ENCODE measurements around the gene TAS2R30.

TAS2R30 gene, protein sequence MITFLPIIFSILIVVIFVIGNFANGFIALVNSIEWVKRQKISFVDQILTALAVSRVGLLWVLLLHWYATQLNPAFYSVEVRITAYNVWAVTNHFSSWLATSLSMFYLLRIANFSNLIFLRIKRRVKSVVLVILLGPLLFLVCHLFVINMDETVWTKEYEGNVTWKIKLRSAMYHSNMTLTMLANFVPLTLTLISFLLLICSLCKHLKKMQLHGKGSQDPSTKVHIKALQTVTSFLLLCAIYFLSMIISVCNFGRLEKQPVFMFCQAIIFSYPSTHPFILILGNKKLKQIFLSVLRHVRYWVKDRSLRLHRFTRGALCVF

DNA sequence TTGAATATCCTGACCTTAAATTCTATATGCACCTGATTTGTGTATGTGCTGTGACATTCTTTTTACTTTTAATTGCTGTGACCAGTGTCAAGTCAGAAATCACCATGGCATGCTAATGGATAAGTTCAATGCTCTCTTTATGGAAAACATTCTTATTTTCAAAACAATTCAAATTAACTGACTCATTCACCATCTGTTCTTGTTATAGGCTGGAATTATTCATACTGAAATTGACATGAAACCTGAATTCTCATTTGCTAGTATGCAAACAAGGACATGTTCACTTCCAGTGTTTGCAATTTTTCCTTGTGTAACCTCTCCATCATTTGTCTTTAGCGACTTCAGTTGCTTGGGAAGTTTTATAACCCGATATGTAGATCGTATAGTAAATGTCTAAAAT is at the start of gene TAS2R30:
TSS of gene TAS2R30 (minus strand) at position 340 of the 400 bp plus-strand sequence. CDS start 400 bp downstream, outside the sequence.
- H3K27ac ChIP-seq (ENCODE audit: low read depth, low read length), result no peak within 1 kb of the TSS
- H3K36me3 ChIP-seq (ENCODE audit: control insufficient read depth, insufficient read depth, low read length), result no peaks in the 10 kb centered on the region
- no peak within 1 kb of the TSS for H3K9ac ChIP-seq (ENCODE audit: low read depth, low read length)
- H3K4me1 ChIP-seq (ENCODE audit: control insufficient read depth, insufficient read depth, low read length), result no peaks in the 10 kb centered on the region
- no peaks in the 10 kb centered on the region for H3K9me3 ChIP-seq (ENCODE audit: control insufficient read depth, insufficient read depth, low read length)
- no peak within 1 kb of the TSS for H3K4me3 ChIP-seq (ENCODE audit: low read depth, low read length)
- no peaks in the 10 kb centered on the region for H3K27me3 ChIP-seq (ENCODE audit: control insufficient read depth, insufficient read depth, low read length)

GRCh38 chr12:11183011-11183410 is 48.6 kb upstream of the TAS2R30 start:
- Histone ChIP-seq H3K36me3 (ENCODE audit: control insufficient read depth, insufficient read depth, low read length) (no peaks in the 10 kb centered on the region), H3K9me3 (ENCODE audit: control insufficient read depth, insufficient read depth, low read length) (no peaks in the 10 kb centered on the region), H3K4me1 (ENCODE audit: control insufficient read depth, insufficient read depth, low read length) (no peaks in the 10 kb centered on the region), H3K27ac (ENCODE audit: low read depth, low read length) (no peak overlapping the region), H3K9ac (ENCODE audit: low read depth, low read length) (no peak overlapping the region), H3K27me3 (ENCODE audit: control insufficient read depth, insufficient read depth, low read length) (no peaks in the 10 kb centered on the region), H3K4me3 (ENCODE audit: low read depth, low read length) (no peak overlapping the region)

GRCh38 chr12:11182529-11182928 is 48.1 kb upstream of the TAS2R30 start:
- Histone ChIP-seq H3K4me3 (ENCODE audit: low read depth, low read length) (no peak overlapping the region), H3K27ac (ENCODE audit: low read depth, low read length) (no peak overlapping the region), H3K4me1 (ENCODE audit: control insufficient read depth, insufficient read depth, low read length) (no peaks in the 10 kb centered on the region), H3K36me3 (ENCODE audit: control insufficient read depth, insufficient read depth, low read length) (no peaks in the 10 kb centered on the region), H3K9me3 (ENCODE audit: control insufficient read depth, insufficient read depth, low read length) (no peaks in the 10 kb centered on the region), H3K27me3 (ENCODE audit: control insufficient read depth, insufficient read depth, low read length) (no peaks in the 10 kb centered on the region), H3K9ac (ENCODE audit: low read depth, low read length) (no peak overlapping the region)

DNA sequence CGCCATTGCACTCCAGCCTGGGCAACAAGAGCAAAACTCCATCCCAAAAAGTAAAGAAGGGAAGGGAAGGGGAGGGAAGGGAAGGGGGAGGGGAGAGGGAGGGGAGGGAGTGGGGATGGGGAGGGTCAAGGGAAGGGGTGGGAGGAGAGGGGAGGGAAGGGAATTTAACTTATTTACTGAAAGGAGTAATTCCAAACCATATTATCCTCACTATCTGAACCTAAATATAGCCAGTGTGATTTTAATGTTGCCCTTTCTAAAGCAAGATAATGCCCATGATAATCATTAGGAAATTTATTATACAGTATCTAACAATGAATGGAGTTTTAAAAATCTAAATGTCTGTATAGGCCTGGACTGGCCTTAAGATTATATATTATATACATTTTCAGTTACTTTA is 43.8 kb upstream of the TAS2R30 start:
- H3K36me3 ChIP-seq (ENCODE audit: control insufficient read depth, insufficient read depth, low read length), result no peaks in the 10 kb centered on the region
- H3K9ac ChIP-seq (ENCODE audit: low read depth, low read length), result no peak overlapping the region
- no peaks in the 10 kb centered on the region for H3K9me3 ChIP-seq (ENCODE audit: control insufficient read depth, insufficient read depth, low read length)
- H3K27me3 ChIP-seq (ENCODE audit: control insufficient read depth, insufficient read depth, low read length), result no peaks in the 10 kb centered on the region
- H3K4me3 ChIP-seq (ENCODE audit: low read depth, low read length), result no peak overlapping the region
- H3K4me1 ChIP-seq (ENCODE audit: control insufficient read depth, insufficient read depth, low read length), result no peaks in the 10 kb centered on the region
- H3K27ac ChIP-seq (ENCODE audit: low read depth, low read length), result no peak overlapping the region

- Histone ChIP-seq H3K9me3 (ENCODE audit: control insufficient read depth, insufficient read depth, low read length) (no peaks in the 10 kb centered on the region), H3K4me3 (ENCODE audit: low read depth, low read length) (no peak overlapping the region), H3K9ac (ENCODE audit: low read depth, low read length) (no peak overlapping the region), H3K27me3 (ENCODE audit: control insufficient read depth, insufficient read depth, low read length) (no peaks in the 10 kb centered on the region), H3K4me1 (ENCODE audit: control insufficient read depth, insufficient read depth, low read length) (peaks cover 8% of the 10 kb centered on the region; the same call in 1 of the 2 replicates), H3K36me3 (ENCODE audit: control insufficient read depth, insufficient read depth, low read length) (peaks cover 10% of the 10 kb centered on the region), H3K27ac (ENCODE audit: low read depth, low read length) (no peak overlapping the region)
Measured at GRCh38 chr12:11174022-11174421, 39.6 kb upstream of the TAS2R30 start.

DNA sequence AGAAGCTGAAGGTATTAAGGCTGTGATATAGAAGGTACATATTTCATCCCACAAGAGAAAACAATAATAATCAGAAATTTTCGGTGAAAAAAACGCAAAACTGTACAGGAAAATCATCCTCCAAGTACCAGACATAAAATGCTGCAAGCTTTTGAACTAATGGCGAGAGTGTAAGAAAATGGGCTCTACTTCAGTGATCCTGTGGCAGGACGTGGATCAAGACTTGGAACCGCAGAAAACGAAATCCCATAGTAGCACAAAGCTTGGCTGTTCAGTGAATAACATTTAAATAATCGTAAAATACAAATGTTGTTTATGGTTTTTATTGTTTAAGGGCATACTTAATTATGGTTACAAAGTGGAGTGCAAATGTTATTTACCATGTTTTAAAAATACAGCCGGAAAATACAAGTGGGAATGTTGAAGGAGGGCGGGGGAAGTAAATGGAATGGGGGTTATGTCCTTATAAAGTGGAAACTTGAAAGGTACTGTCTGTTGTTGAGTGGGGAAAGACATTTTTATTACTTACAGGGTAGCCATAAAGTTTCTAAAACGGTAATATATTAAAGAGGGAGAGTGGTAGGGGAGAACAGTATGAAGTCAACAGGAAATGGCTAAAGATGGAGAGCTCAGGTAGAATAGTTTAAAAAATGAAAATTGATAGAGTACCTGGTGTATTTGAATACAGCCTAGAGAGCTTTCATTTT is 37.7 kb upstream of the TAS2R30 start:
- peak overlapping the region; percentile 97 for H3K27ac ChIP-seq (ENCODE audit: low read depth, low read length)
- no peaks in the 10 kb centered on the region for H3K27me3 ChIP-seq (ENCODE audit: control insufficient read depth, insufficient read depth, low read length)
- peaks cover 13% of the 10 kb centered on the region for H3K36me3 ChIP-seq (ENCODE audit: control insufficient read depth, insufficient read depth, low read length)

DNA sequence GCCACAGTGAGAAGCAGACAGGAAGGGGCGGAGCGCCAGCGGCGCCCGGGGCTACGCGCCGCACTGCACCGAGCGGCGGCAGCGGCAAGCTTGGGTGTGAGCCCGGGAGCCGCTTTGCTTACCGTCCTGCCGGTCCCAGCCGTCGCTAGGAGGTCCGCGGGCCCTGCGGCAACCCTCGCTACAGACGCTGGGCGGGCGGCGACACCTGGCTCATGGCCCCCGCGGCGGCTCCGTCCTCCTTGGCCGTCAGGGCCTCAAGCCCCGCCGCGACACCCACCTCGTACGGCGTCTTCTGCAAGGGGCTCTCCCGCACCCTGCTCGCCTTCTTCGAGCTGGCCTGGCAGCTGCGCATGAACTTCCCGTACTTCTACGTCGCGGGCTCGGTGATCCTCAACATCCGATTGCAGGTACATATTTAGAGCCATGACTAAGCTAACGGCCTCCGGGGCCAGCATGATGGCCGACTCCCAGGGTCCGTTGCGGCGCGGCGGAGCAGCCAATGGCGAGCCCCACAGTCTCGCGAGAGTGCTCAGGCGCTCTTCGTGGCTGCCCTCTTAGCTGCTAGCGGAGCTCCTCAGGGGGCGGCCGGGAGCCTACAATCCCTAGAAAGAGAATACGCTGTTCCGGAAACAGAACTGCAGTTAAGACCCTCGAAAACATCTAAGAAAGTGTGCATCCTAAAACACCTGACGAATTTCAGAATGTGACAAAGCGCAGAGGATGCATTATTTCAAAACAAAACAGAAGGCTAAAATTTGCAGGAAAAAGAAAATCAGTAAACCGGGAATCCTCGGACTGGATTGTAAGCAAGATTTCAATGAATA is 36.9 kb upstream of the TAS2R30 start, which contains the start of gene SMIM10L1:
TSS of gene SMIM10L1 (plus strand) at position 50 of the 824 bp plus-strand sequence. CDS start at position 213, 163 bp downstream.
- Histone ChIP-seq H3K9ac (ENCODE audit: low read depth, low read length) (peak within 1 kb of the TSS; percentile 99), H3K27ac (ENCODE audit: low read depth, low read length) (peak within 1 kb of the TSS; percentile 97), H3K36me3 (ENCODE audit: control insufficient read depth, insufficient read depth, low read length) (peaks cover 13% of the 10 kb centered on the region)

More for the DNA sequence above, 37.7 kb upstream of the TAS2R30 start:
- peak overlapping the region; percentile 99 for H3K9ac ChIP-seq (ENCODE audit: low read depth, low read length)
- no peaks in the 10 kb centered on the region for H3K9me3 ChIP-seq (ENCODE audit: control insufficient read depth, insufficient read depth, low read length)
- peak overlapping the region; percentile 100 for H3K4me3 ChIP-seq (ENCODE audit: low read depth, low read length)
- peaks cover 8% of the 10 kb centered on the region; the same call in 1 of the 2 replicates for H3K4me1 ChIP-seq (ENCODE audit: control insufficient read depth, insufficient read depth, low read length)

GRCh38 chr12:11170810-11171144 is 36.3 kb upstream of the TAS2R30 start:
- peak overlapping the region; percentile 99 for H3K9ac ChIP-seq (ENCODE audit: low read depth, low read length)
- no peaks in the 10 kb centered on the region for H3K27me3 ChIP-seq (ENCODE audit: control insufficient read depth, insufficient read depth, low read length)
- peak overlapping the region; percentile 100 for H3K4me3 ChIP-seq (ENCODE audit: low read depth, low read length)
- peaks cover 13% of the 10 kb centered on the region for H3K36me3 ChIP-seq (ENCODE audit: control insufficient read depth, insufficient read depth, low read length)
- no peaks in the 10 kb centered on the region for H3K9me3 ChIP-seq (ENCODE audit: control insufficient read depth, insufficient read depth, low read length)
- H3K4me1 ChIP-seq (ENCODE audit: control insufficient read depth, insufficient read depth, low read length), result peaks cover 8% of the 10 kb centered on the region; the same call in 1 of the 2 replicates
- H3K27ac ChIP-seq (ENCODE audit: low read depth, low read length), result peak overlapping the region; percentile 97

More for the DNA sequence above, 36.9 kb upstream of the TAS2R30 start, which contains the start of gene SMIM10L1:
- Histone ChIP-seq H3K4me3 (ENCODE audit: low read depth, low read length) (peak within 1 kb of the TSS; percentile 100), H3K4me1 (ENCODE audit: control insufficient read depth, insufficient read depth, low read length) (peaks cover 8% of the 10 kb centered on the region; the same call in 1 of the 2 replicates), H3K27me3 (ENCODE audit: control insufficient read depth, insufficient read depth, low read length) (no peaks in the 10 kb centered on the region), H3K9me3 (ENCODE audit: control insufficient read depth, insufficient read depth, low read length) (no peaks in the 10 kb centered on the region)

DNA sequence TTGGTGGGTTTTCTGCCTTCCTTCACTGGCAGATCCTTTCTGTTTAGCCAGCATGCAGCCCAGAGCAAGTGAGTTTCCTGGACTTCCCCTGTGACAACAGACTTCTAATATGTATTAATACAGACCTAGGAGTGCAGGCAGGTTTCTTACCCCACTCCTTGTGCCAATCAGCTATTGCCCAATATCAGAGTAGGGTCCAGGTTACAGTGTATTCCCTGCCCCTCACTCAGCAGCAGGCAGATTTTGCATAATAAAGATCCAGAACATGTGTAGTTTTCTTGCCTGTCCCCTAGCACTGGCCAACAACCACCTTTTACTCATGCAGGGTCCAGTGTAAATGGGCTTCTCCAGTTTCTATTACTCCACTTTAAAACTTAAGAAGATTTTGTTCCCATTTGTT is 31.9 kb upstream of the TAS2R30 start:
- Histone ChIP-seq H3K4me1 (ENCODE audit: control insufficient read depth, insufficient read depth, low read length) (peaks cover 8% of the 10 kb centered on the region; the same call in 1 of the 2 replicates), H3K36me3 (ENCODE audit: control insufficient read depth, insufficient read depth, low read length) (peaks cover 44% of the 10 kb centered on the region), H3K27ac (ENCODE audit: low read depth, low read length) (no peak overlapping the region), H3K27me3 (ENCODE audit: control insufficient read depth, insufficient read depth, low read length) (no peaks in the 10 kb centered on the region), H3K9me3 (ENCODE audit: control insufficient read depth, insufficient read depth, low read length) (no peaks in the 10 kb centered on the region), H3K9ac (ENCODE audit: low read depth, low read length) (no peak overlapping the region), H3K4me3 (ENCODE audit: low read depth, low read length) (no peak overlapping the region)

DNA sequence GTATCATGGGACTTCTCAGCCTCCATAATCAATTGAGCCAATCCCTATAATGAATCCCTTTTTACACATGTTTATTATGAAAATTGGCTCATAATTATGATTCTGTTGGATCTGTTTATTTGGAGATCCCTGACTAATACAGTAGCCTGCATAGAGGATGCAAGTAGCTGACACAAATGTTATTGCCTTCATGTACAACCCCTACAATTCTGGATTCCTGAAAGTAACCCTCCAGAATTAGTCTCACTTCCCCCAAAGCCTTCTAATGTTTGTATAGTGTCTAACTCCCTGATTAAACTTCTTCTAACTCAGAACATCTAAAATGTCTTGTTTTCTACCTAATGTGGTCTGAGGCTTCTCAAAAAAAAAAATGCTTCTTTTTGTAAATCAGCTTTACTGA is 29.9 kb upstream of the TAS2R30 start:
- no peak overlapping the region for H3K9ac ChIP-seq (ENCODE audit: low read depth, low read length)
- H3K4me3 ChIP-seq (ENCODE audit: low read depth, low read length), result no peak overlapping the region
- no peaks in the 10 kb centered on the region for H3K27me3 ChIP-seq (ENCODE audit: control insufficient read depth, insufficient read depth, low read length)
- H3K9me3 ChIP-seq (ENCODE audit: control insufficient read depth, insufficient read depth, low read length), result no peaks in the 10 kb centered on the region
- H3K4me1 ChIP-seq (ENCODE audit: control insufficient read depth, insufficient read depth, low read length), result 0 out of 2 replicates have a peak, but pooled peaks cover 4% of the 10 kb centered on the region
- H3K36me3 ChIP-seq (ENCODE audit: control insufficient read depth, insufficient read depth, low read length), result peaks cover 46% of the 10 kb centered on the region
- no peak overlapping the region for H3K27ac ChIP-seq (ENCODE audit: low read depth, low read length)

Data from HUES48 (cell line).